NCI-H82 treated with DMSO at 0.1 percent for 48 hours (cell line): ENCODE results near the gene SLC6A6.

Experiments used
- DNase-seq: peaks from one replicate; lab custom pipeline; 2025; ENCODE audit not compliant: unreplicated experiment; lab: John Stamatoyannopoulos, UW

SLC6A6 gene

GRCh38 chr3:14371573-14372474 is 30.6 kb upstream of the SLC6A6 start:
- DNase-seq: peak; percentile 14

DNA sequence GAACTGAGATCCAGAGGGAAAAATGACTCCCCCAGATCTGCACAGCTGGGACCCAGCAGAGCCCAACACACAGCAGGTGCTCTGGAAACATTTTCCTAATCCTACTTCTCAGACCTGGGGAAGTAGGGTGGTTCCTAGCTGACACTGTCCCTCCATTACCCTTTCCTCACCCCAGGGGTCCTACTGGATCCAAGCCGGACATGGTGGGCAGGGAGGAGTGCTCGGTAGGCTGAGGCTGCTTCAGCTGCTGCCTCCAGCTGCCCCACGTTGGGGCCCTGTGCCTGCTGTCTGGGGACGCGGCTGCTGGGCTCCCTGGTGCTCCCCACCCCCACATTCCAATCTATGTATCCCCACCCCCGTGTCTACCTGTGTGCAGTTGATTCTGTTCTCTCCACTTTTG is 29.8 kb upstream of the SLC6A6 start:
- no peak for DNase-seq

- no peak for DNase-seq
These were observed 28.5 kb upstream of the SLC6A6 start for GRCh38 chr3:14373753-14374376.

GRCh38 chr3:14374444-14374883 is 27.9 kb upstream of the SLC6A6 start:
- DNase-seq: no peak

- DNase-seq: no peak
These were observed 27.2 kb upstream of the SLC6A6 start for GRCh38 chr3:14375192-14375591.

DNA sequence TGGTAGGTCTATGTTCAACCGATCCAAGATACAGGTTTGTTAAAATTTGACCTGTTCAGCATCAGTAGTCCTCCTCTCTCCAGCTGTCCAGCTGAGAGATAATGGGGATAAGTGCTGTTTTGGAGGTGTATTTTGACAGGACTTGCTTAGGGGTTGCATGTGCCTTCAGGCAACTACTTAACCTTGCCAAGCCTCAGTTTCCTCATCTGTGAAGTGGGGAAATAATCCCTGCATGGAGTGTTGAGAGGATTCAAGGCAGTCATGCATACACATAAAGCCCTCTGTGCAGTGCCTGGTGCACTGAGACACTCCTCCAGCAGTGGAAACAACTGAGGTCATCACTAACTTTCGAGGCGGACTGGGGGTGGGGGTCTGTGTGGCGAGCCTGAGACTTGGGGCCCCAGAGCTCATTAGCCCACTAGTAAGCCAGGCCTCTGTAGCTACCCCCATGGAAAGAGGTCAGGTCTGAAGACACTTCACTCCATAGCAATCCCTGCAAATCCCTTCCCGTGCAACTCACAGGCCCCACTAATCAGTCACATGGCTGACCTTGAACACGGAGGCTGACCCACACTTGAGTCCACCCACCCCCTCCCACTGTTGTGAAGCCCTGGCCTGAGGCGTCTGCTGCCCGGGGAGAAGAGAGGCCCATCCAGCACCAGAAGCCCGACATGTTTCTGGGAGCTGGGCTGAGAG is 25.9 kb upstream of the SLC6A6 start:
- no peak for DNase-seq

GRCh38 chr3:14377044-14377837 is 25.2 kb upstream of the SLC6A6 start:
- no peak for DNase-seq

DNA sequence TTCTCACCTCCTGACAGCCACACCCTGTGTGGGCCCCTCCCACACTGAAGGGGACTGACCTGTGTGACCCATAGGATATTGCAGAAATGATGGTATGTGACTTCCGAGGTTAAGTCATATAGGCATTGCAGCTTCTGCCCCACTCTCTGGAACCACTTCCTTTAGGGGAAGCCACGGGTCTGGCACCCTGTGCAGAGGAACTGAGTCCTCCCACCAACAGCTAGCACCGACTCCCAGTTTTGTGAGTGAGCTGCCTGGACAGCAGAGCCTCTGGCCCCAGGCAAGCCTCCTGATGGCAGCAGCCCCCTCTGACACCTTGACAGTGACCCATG is 24.6 kb upstream of the SLC6A6 start:
- no peak for DNase-seq

GRCh38 chr3:14378415-14378814 is 24.0 kb upstream of the SLC6A6 start:
- no peak for DNase-seq

DNA sequence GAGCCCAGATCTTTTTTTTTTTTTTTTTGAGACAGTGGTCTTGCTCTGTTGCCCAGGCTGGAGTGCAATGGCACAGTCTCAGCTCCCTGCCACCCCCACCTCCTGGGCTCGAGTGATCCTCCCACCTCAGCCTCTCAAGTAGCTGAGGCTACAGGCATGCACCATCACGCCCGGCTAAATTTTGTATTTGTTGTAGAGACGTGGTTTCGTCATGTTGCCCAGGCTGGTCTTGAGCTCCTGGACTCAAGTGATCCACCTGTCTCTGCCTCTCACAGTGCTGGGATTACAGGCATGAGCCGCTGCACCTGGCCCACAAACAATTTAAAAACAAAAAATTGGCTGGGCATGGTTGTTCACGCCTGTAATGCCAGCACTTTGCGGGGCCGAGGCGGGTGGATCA is 22.6 kb upstream of the SLC6A6 start:
- DNase-seq: no peak

- DNase-seq: no peak
These were observed 16.2 kb upstream of the SLC6A6 start for GRCh38 chr3:14386254-14386653.

- no peak for DNase-seq
These were observed 14.2 kb upstream of the SLC6A6 start for GRCh38 chr3:14388201-14388600.

GRCh38 chr3:14389166-14389606 is 13.2 kb upstream of the SLC6A6 start:
- no peak for DNase-seq

DNA sequence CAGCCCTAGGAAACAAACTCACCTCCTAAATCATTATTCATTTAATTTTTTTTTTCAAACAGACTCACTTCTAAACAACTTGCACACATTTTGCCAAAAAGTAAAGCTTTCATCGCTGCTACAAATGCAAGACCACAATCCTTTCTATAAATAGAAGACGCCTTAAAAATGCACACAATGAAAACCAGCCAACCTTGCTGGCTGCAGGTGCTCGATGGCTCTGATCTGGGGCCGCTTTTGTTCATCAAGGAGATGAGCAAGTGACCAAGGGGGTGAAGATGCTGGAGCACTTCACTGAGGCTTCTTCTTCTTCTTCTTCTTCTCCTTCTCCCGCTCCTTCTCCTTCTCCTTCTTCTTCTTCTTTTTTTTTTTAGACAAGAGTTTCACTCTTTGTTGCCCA is 12.7 kb upstream of the SLC6A6 start:
- DNase-seq: no peak

DNA sequence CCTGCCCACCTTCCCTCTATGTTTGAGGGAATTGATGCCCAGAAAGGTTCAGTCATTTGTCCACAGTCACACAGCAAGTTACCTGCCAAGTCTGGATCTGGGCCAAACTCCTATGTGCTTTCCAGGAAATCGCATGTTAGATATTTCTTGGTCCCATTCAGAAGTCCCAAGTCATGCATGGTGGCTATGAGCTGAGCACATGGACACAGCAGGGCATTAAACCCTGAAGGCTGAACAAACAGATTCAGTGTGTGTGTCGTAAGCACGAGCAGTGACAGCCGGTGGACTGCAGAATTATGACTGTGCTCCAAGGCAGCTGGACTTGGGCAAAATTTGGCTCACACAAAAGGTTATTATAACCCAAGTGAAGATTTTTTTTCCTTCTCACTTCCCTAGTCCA is 11.4 kb upstream of the SLC6A6 start:
- no peak for DNase-seq

DNA sequence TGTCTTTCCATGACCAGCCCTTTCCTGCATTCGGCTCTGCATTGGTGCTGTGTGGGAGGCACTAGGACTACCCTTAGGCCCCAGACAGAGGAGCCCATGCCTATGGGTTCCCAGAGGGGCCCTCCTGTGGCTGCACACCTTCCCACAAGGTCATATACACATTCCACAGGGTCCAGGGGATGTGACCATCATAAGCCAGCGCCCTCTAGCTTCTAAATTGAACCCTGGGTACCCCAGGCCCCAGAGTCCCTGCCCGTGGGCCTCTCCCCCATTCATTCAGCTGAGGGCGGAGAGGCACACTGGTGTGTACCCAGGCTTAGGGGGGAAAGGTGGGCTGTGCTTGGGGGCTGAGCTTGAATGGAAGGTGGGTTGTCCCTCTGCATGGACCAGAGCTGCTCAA is 10.2 kb upstream of the SLC6A6 start:
- no peak for DNase-seq

GRCh38 chr3:14392803-14393319 is 9.5 kb upstream of the SLC6A6 start:
- no peak for DNase-seq

GRCh38 chr3:14393440-14394106 is 8.8 kb upstream of the SLC6A6 start:
- no peak for DNase-seq

- DNase-seq: no peak
These were observed 6.2 kb upstream of the SLC6A6 start for GRCh38 chr3:14396031-14396692.

- DNase-seq: no peak
These were observed 5.4 kb upstream of the SLC6A6 start for GRCh38 chr3:14397046-14397445.
